CD4-positive, alpha-beta T cell treated with Interleukin-21 for 1 hour (primary cell): ENCODE data around the gene HTRA3.

Experiments used
- DNase-seq: peaks from one replicate; pipeline ENCODE4 v3.0.0-alpha.2; 2020

HTRA3 gene

DNA sequence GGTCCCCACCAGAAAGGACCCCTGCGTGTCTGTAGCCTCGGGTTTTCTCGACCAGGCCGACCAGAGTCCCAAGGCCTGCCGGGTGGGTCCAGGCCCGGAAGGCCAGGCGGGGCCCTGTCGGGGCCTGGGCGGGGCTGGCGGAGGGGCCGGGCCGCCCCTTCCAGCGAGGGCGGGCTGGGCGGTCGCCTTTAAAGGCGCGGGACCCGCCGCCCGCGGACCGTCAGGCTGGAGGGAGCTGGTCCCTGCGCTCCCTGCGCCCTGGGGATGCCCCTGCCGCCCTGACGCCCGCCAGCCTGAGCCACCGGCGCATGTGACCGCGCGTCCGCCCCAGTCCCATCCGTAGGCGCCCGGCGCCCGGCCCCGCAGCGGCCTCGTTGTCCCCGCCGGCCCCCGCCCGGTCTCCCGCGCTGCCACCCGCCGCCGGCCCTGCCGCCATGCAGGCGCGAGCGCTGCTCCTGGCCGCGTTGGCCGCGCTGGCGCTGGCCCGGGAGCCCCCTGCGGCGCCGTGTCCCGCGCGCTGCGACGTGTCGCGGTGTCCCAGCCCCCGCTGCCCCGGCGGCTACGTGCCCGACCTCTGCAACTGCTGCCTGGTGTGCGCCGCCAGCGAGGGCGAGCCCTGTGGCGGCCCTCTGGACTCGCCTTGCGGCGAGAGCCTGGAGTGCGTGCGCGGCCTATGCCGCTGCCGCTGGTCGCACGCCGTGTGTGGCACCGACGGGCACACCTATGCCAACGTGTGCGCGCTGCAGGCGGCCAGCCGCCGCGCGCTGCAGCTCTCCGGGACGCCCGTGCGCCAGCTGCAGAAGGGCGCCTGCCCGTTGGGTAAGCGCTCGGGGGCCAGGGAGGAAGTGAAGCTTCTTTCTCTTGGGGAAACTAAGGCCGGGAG lies at the start of gene HTRA3:
TSS of gene HTRA3 (plus strand) at position 220 of the 883 bp plus-strand sequence. CDS start at position 435, 215 bp downstream.
- DNase-seq: no peak

- no peak for DNase-seq
Measured at GRCh38 chr4:8220661-8221450, 48.7 kb upstream of the HTRA3 start.

DNA sequence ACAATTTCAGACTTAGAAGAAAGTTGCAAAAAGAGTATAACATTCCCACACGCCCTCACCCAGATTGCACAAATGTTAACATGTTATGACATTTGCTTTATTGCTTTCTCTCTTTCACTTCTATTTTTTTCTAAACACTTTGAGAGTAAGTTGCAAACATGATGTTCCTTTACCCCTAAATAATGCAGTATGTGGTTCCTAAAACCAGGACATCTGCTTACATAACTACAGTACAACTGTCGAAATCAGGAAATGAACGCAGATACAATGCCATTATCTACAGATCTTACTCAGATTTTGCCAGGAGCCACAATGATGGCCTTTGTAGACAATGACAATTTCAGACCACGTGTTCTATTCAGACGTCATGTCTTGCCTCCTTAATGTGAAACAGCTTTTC lies 48.1 kb upstream of the HTRA3 start:
- DNase-seq: peak; percentile 53

DNA sequence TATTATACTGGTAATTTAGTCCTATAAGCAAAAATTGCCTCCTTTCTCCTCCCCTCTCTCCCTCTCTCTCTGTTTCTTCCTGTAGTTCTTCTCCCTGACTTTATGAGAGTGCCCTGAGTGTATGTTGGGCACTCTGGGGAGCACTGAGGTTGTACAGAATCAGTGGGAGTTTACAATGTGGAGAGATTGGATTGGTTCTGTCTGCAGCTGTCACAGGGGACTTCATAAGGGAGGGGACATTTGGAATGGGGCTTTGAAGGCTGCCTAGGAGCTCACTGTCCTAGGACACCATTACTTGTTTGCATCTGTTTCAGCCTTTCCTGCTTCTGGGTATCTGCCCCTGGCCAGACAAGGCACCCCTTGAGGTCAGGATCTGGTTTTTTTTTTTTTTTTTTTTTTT lies 47.6 kb upstream of the HTRA3 start:
- no peak for DNase-seq

DNA sequence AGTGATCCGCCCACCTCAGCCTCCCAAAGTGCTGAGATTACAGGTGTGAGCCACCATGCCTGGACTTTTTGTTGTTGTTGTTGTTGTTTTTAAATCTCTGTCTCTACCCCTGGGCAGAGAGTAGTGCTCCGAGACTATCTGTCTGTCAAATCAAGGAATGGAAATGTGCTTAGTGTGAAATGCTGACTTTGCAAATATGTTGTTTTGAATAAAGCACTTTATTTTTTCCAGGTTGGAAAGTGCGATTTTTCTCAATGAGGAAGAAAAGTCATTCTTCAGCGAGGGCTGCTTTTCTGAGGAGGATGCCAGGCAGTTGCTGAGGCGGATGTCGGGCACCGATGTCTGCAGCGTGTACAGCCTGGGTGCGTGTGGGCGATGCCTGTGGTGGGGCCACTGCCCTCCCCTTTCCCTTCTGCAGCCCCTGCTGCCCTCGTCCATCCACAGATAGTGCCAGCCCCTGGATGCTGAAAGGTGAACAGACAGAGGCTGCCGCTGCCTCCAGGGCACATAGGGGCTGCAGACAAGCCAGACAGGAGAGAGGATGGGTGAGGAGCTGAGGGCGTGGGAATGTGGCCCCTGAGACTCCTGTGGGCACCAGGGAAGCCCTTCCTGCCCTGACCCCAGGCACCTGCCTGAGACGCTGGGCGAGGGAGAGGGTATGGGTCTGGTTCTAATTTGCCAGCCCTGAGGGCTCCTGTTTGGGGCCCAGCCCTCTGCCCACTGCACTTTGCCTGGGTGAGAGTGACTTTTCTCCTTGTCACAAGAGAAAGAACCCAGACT lies 46.8 kb upstream of the HTRA3 start:
- no peak for DNase-seq

DNA sequence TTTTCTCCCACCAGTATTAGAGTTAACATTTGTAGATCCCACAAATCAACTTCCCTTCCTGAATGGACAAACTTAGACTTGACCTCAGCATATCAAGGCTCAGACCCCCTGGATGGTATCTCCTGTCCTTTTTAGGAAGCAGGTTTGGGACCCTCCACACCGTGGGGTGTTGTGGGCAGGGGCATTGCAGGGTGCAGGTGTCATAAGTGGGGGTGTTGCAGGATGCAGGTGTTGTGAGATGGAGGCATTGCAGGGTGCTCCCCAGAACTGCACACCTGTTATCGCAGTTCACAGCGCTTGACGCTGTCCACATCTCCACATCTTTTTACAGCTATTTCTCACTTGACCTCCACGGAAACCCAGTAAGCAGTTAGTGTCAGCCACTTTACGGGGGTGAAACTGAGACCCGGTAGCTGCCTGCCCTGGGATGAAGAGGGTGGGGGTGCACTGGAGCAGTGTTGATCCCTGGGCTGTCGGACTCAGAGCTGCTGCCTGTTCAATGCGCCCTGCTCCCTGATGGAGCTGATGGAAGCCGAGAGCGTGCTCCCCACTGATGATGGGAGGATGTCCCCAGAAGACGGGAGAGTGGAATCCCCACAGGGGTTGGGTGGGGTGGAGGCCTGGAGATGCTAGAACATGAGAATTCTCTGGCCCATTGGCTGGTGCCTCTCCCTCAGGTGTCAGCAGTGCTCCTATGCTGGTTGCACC lies 45.1 kb upstream of the HTRA3 start:
- no peak for DNase-seq

DNA sequence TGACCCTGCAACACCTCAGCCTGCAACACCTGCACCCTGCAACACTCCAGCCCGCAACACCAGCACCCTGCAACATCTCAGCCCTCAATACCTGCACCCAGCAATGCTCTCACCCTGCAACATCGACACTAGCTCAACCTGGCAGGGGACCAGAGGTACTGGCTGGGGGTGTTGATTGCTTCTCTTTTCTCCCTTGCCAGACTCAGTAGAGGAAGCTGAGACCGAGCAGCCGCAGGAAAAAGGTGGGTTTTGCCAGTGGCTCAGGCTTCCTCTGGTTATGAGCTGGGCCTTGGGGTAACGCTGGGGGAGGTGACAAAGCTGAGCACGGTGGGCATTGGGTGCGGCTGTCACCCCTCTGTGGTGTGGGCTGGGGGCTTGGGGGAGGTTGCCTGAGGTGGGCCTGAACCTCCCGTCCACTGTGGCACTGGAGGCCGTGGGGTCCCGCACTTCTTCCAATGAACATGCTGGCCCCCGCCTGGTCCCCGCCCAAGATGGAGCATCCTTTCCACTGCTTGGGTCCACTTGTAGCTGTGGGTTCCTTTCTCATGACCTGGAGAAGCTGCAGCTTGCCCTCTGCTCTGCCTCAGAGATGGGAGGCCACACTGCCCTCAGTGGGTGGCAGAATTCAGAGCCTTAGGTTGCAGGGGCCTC lies 44.5 kb upstream of the HTRA3 start:
- no peak for DNase-seq

DNA sequence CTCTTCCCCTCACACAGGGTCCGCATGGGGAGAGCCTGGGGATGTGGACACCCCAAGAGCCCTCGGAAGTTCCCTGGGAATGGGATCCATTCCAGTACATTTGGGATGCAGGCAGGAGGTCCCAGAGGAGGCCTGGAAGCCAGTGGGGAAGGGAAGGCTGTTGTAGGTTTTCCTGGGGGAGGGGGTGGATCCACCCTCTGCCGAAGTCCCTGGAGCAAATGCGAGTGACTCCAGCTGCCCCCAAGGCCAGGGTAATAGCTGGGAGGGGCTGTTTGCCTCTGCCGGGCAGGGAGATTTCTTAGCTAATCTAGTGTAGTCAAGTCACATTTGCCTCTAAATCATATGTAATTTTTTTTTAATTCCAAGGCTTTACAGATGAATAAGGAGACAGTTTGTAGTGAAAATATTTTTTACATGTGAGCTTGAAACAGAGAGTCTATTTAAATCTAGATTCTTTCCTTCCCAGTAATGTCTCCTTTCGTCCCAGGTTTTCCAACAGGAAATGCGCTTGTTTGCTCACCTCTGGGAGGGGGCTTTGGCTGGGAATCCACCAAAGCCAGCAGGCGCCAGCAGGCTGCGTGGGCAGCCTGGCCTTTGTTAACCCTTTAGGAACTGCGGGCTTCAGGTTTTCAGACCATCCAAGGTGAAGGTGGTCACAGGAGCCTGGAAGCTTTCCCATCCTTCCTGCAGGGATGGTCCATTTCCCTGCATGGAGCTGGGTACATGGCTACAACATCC lies 43.7 kb upstream of the HTRA3 start:
- DNase-seq: no peak

DNA sequence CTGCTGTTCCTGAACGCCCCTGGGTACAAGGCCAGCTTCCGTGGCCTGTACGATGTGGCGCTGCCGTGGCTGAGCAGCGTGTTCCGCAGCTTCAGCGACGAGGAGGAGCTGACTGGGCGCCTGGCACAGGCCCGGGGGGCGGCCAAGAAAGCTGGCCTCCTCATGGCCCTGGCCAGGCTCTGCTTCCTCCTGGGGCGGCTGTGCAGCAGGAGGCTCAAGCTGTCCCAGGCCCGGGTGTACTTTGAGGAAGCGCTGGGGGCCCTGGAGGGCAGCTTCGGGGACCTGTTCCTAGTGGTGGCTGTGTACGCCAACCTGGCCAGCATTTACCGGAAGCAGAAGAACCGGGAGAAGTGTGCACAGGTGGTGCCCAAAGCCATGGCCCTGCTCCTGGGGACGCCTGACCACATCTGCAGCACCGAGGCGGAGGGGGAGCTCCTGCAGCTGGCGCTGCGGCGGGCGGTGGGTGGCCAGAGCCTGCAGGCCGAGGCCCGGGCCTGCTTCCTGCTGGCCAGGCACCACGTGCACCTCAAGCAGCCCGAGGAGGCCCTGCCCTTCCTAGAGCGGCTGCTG lies 42.3 kb upstream of the HTRA3 start:
- no peak for DNase-seq

DNA sequence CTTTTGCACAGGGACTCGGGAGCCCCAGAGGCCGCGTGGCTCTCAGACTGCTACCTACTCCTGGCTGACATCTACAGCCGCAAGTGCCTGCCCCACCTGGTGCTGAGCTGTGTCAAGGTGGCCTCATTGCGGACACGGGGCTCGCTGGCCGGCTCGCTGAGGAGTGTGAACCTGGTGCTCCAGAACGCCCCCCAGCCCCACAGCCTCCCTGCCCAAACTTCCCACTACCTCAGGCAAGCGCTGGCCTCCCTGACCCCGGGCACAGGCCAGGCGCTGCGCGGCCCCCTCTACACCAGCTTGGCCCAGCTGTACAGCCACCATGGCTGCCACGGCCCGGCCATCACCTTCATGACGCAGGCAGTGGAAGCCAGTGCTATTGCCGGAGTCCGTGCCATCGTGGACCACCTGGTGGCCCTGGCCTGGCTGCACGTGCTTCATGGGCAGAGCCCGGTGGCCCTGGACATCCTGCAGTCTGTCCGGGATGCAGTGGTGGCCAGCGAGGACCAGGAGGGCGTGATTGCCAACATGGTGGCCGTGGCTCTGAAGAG lies 41.7 kb upstream of the HTRA3 start:
- DNase-seq: no peak

DNA sequence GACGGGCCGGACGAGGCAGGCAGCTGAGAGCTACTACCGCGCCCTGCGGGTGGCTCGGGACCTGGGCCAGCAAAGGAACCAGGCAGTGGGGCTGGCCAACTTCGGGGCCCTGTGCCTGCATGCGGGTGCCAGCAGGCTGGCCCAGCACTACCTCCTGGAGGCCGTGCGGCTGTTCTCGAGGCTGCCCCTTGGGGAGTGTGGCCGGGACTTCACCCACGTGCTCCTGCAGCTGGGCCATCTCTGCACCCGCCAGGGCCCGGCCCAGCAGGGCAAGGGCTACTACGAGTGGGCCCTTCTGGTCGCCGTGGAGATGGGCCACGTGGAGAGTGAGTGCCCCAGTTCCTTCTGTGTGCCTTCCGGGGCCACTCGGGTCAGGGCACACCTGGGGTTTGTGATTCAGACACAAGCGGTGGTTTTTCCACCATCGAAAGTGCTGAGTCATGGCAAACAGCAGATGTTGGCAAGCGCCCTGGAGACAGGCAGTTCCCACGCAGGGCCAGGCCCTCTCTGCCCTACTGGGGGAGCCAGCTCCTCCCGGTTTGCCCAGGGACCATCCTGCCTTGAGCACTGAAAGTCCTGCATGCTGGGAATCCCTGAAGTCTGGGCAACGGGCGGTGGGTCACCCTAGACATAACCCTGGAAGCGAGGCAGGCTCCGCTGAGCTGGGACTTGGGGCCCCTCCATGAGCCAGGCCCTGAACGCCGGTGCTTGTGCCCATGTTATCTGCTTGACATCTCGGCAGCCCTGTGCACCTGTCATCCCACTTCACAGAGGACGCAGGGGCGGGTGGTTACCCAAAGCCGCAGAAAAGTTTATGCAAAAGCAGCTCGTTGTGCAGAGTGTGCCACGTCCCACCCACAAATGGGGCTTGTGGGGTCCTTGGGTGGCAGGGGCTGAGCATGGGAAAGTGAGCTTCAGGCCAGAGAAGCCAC lies 41.0 kb upstream of the HTRA3 start:
- DNase-seq: peak; percentile 68

DNA sequence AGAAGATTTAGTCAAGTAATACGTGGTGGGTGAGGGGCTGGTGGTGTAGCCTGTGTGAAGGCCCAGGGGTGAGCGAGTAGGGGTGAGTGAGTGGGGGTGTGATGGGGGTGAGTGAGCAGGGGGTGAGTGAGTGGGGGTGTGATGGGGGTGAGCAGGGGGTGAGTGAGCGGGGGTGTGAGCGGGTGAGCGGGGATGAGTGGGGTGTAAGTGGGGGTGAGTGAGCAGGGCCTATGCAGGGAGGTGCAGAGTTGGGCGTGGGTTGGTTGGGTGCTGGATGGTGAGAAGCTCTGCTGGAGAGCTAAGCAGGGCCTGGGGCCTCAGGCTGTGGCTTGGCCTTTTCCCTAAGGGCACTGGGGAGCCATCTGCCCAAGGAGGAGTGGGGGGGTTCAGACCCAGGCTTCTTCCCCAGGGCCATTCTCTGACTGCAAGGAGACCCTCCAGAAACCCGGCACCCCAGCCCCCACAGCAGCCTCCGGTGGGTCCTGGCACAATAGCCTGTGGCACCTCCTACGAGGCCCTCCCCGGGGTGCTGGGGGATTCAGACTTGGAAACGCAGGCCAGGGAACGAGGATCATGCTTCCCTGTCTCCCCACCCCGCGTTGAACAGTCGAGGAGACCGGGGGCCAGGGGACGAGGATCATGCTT lies 40.1 kb upstream of the HTRA3 start:
- DNase-seq: no peak

- no peak for DNase-seq
Measured at GRCh38 chr4:8230033-8230432, 39.5 kb upstream of the HTRA3 start.

DNA sequence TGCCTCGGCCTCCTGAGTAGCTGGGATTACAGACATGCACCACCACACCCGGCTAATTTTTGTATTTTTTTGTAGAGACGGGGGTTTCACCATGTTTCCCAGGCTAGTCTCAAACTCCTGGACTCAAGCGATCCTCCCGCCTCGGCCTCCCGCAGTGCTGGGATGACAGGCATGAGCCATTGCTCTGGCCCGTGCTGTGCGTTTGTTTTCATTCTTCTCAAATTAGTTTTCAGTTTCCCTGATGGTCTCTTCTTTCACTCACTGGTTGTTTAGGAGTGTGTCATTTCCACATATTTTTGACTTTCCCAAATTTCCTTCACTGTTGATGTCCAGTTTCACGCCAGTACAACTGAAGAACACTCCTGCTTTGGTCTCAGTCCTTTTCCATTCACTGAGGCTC lies 38.7 kb upstream of the HTRA3 start:
- no peak for DNase-seq

DNA sequence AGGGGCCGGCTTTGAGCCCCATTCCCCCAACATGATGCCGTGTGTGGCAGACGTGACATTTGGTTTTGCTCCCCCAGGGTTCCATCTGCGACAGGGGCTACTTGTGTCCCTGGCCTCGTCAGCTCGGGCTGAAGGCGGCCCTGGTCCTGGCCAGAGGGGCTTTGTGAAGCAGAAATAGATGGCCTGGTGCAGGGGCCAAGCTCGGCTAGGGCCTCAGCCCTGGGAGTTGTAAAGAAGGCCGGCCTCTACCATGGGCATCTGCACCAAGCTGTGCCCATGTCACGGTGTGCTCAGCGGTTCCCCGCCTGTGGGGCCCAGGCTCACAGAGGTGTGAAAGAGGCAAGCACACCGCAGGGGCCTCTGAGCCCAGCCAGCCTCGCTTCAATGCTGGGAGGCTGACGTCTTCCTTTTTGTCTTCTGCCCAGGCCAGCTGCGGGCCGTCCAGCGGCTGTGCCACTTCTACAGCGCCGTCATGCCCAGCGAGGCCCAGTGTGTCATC lies 38.0 kb upstream of the HTRA3 start:
- no peak for DNase-seq

GRCh38 chr4:8232748-8233147 lies 36.8 kb upstream of the HTRA3 start:
- no peak for DNase-seq

GRCh38 chr4:8233672-8234484 lies 35.7 kb upstream of the HTRA3 start:
- DNase-seq: no peak

DNA sequence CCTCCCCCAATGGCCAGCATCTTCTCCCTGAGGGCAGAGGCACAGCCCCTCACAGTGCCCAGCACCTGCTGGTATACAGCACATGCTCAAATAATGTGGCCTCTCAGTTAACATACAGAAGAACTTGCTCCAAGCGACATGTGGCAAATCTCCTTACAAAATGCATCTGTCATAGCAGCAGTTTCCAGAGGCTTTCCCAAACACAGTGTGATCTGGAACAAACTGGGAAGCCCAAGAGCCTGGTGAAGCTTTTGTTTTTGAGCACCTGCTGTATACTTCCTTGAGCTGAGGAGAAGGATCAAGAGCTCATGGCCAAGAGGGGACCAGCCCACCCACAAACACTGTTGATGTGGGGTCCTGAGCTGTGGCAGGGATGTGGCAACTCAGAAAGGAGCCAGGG lies 34.8 kb upstream of the HTRA3 start:
- DNase-seq: no peak
